Measurements from ENCODE around the gene FAM219B.

DNA sequence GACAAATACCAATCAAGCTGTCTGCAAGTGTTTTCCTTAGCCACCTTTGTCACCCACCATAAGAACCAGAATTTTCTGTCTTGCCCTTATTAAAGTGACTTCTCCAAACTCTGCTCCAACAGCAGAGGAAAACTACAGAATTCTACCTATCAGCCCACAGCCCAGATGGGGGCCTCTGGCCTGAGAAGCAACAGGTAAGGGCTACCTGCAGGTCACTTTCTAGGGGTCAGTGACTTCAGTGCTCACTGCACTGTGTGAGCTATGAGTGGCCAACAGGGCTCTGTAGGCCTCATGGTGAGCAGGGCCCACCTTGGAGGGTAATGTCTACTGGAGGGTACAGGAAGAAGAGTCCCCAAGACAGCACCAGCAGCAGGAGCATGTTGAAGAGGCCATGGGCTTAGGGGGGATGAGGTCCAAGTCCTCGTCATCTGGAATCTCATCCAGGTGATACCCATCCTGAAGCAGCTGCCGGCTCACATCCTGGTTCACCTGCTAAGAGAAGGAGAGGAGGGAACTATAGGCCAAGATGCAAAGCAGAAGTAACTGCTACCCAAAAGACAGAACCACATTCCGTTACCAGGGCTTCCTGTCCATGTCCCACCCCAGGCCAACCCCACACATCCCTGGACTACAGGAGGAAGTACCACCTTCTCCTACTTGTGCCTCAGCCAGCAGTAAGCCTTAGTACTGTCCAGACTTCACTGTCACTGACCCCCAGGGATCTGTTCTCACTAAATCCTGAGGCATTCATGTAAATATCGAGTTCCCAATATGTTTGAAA is 4.2 kb downstream of the FAM219B start:
- TF ChIP-seq CTCF (IDR thresholded peaks at IDR 0.05; ENCODE audit: borderline replicate concordance, extremely low read depth, low read length, poor library complexity, severe bottlenecking): no peak
- no peak for TF ChIP-seq EZH2 (IDR thresholded peaks at IDR 0.05; ENCODE audit: borderline replicate concordance, low read depth, low read length, severe bottlenecking)
